ENCODE results near the gene STAP2.
"Not testable (repeated sequence)": the region's sequence is repeated elsewhere in the genome, so short reads cannot be mapped to it uniquely, and the experiment has no call there.

STAP2 gene

DNA sequence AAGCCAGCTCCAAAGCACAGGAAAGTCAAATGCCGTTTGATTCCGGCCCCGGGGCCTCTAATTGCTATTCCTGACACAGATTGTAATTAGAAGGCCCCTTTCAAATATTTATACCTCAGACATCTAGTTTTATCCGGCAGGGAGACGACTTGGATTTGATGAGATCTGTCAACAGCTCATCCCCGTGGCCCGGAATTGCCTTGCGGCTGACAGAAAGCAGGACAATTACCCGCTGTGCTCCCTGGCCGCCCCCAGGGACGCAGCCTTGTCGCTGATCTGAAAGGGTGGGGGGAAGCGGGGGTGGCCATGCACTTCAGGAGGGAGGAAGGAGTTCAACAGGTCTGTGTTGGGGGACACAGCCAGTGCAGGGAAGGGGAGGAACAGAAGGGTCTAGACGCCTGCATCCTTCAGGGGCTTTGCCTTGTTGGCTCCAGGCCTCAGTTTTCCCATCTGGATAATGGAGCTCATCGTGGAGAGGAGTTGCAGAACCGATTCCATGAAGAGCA, 61.4 kb downstream of the STAP2 start:
- Histone ChIP-seq H3K27ac (ENCODE audit: low read depth, low read length) (no peak overlapping the region), H3K4me3 (ENCODE audit: low read depth, low read length) (no peak overlapping the region), H3K36me3 (ENCODE audit: control insufficient read depth, insufficient read depth, low read length) (no peaks in the 10 kb centered on the region), H3K9me3 (ENCODE audit: control insufficient read depth, insufficient read depth, low read depth, low read length) (no peaks in the 10 kb centered on the region), H3K4me1 (ENCODE audit: control insufficient read depth, insufficient read depth, low read length) (peaks cover 9% of the 10 kb centered on the region; the same call in 1 of the 2 replicates), H3K27me3 (ENCODE audit: control insufficient read depth, insufficient read depth, low read length) (peaks cover 39% of the 10 kb centered on the region), H3K9ac (ENCODE audit: low read length) (no peak overlapping the region)

DNA sequence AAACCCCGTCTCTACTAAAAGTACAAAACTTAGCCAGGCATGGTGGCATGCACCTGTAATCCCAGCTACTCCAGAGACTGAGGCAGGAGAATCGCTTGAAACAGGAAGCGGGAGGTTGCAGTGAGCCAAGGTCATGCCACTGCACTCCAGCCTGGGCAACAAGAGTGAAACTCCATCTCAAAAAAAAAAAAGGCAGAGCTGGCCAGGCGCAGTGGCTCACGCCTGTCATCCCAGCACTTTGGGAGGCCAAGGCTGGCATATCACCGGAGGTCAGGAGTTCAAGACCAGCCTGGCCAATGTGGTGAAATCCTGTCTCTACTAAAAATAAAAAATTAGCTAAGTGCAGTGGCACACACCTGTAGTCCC, 64.3 kb downstream of the STAP2 start:
- H3K27ac ChIP-seq (ENCODE audit: low read depth, low read length); H3K9ac ChIP-seq (ENCODE audit: low read length); H3K9me3 ChIP-seq (ENCODE audit: control insufficient read depth, insufficient read depth, low read depth, low read length); H3K4me3 ChIP-seq (ENCODE audit: low read depth, low read length); H3K36me3 ChIP-seq (ENCODE audit: control insufficient read depth, insufficient read depth, low read length); H3K27me3 ChIP-seq (ENCODE audit: control insufficient read depth, insufficient read depth, low read length); H3K4me1 ChIP-seq (ENCODE audit: control insufficient read depth, insufficient read depth, low read length): not testable (repeated sequence)
